Pancreas (tissue), 10 donors: ENCODE results near the gene C11orf98. TPM values are rescaled to one million over a fixed set of nuclear protein-coding genes. Genes with fewer than 3 reads are reported as not detected.

ENCODE experiments used
- ATAC-seq, 4 donors: fragments of 200-7000 bp; cut with Tn5 transposase; one replicate each; pipeline versions ENCODE4 v1.8.0 to v1.9.1; 2020; ENCODE audit warnings: mild to moderate bottlenecking in 4 of 4, moderate library complexity in 4 of 4
- DNase-seq, 6 donors: peaks; one replicate each; pipeline ENCODE4 v3.0.0-alpha.2; 2020
- FAIRE-seq: peaks from 2 replicates; lab custom pipeline; 2012; peaks lifted over from hg19 to GRCh38; lab: Jason Lieb, UNC
- H3K27ac ChIP-seq, 4 donors: fragments of 200-600 bp; sonication (generic); 1 replicate in 3 of 4; 2 replicates in 1 of 4; pipeline versions ENCODE4 v1.5.0 to v1.8.0; 2020
- H3K27me3 ChIP-seq, 4 donors: fragments of 200-600 bp; one replicate each; pipeline ENCODE4 v1.8.0; 2021
- H3K36me3 ChIP-seq, 3 donors: fragments of 200-600 bp; sonication (generic) in 1 of 3; one replicate each; pipeline versions ENCODE4 v1.5.0 to v1.8.0; 2020 to 2021
- H3K4me1 ChIP-seq, 3 donors: fragments of 200-600 bp; one replicate each; pipeline ENCODE4 v1.8.0; 2021
- H3K4me3 ChIP-seq, 4 donors: fragments of 200-600 bp; sonication (generic) in 2 of 4; one replicate each; pipeline versions ENCODE4 v1.5.0 to v1.8.0; 2020 to 2021
- H3K9me3 ChIP-seq, 4 donors: fragments of 200-600 bp; one replicate each; pipeline ENCODE4 v1.8.0; 2021
- WGBS, 2 donors: extraction: QIAGEN DNeasy Blood & Tissue Kit; methylation state at CpG; one replicate each; pipeline ENCODE4 v1.1.7; 2013; 5-methylcytosine and 5-hydroxymethylcytosine counted together
- intact Hi-C, 3 donors: fragments of 100-400 bp; cut with DNase I; formaldehyde crosslinking; loops; one replicate each; pipeline versions ENCODE4 v1.11.1 to v1.14.2; 2022
- polyA plus RNA-seq, 2 donors: library from polyadenylated mRNA; stranded (reverse); fragments of 200-250 nt; gene quantifications; one replicate each; pipeline ENCODE4 v1.2.3, GENCODE V29; 2013
- total RNA-seq, 6 donors: library from RNA; stranded (reverse); fragmentation: NEBNext Ultra II Directional in 4 of 6; extraction: Animal tissue kit (Norgen Biotek cat#: 25700) in 4 of 6; gene quantifications; one replicate each; pipeline versions ENCODE4 v1.2.1 to v1.2.4, GENCODE V29; 2021 to 2023
- TF ChIP-seq, protein P1 (sequence below), 4 donors: fragments of 200-600 bp; sonication (generic) in 3 of 4; IDR thresholded peaks; one replicate each; pipeline versions ENCODE4 v1.5.0 to v1.8.0; 2021; ENCODE audit warnings: antibody characterized with exemption in 4 of 4
- donor health status: healthy with polysubstance abuse.
- donor health status: DM: no; HTN: no; CAD: no; lungs with moderate emphysema.
- donor health status: DM: no; HTN: no; CAD: no.
- donor health status: control.
- donor health status: control.
- donor health status: Bipolar disorder and iron deficiency.
- donor health status: DM: yes; HTN: yes; CAD: no.
- donor health status: DM: no; HTN: no; CAD: no.
- donor health status: DM: no; HTN: no; CAD: no.
- donor health status: DM: yes; HTN: yes; CAD: no.

C11orf98 gene
- total and polyA plus RNA-seq, 8 donors, result 13.2 to 70.8 (median 18.3) TPM

DNA sequence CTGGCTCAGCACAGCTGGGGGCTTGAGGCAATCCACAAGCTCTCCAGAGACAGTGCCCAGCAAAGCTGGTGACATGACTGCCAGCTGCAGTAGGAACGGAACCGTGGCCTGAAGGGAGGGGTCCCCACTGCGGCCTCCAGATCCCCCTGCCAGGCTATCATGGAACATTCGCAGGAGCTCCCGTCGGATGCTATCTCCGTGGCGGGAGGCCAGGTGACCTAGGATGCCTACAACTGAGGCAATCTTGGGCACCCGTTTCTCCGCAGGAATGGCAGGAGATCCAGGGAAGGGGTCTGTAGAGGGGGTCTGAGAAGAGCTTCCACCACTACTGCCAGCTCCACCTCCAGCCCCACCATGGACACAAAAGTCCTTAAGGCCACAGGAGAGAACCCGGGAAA is 16.0 kb downstream of the C11orf98 start:
- H3K4me3 ChIP-seq, result no peak overlapping the region
- FAIRE-seq, result no peak
- peaks cover 6 to 21% (median 16%) of the 10 kb centered on the region in 3 donors for H3K4me1 ChIP-seq
- intact Hi-C loops, result no loop called here
- peak in 2 of 6 donors; percentile 24 to 43 for DNase-seq
- no peaks in the 10 kb centered on the region for H3K9me3 ChIP-seq
- H3K27me3 ChIP-seq, result no peaks in the 10 kb centered on the region
- H3K36me3 ChIP-seq, result peaks cover 0 to 14% (median 3%) of the 10 kb centered on the region in 3 donors
- 86 to 90% methylated on average over 11 of the region's 11 CpGs for WGBS, 2 donors
- no peak overlapping the region for H3K27ac ChIP-seq
- no peak for ATAC-seq
- TF ChIP-seq, protein P1, sequence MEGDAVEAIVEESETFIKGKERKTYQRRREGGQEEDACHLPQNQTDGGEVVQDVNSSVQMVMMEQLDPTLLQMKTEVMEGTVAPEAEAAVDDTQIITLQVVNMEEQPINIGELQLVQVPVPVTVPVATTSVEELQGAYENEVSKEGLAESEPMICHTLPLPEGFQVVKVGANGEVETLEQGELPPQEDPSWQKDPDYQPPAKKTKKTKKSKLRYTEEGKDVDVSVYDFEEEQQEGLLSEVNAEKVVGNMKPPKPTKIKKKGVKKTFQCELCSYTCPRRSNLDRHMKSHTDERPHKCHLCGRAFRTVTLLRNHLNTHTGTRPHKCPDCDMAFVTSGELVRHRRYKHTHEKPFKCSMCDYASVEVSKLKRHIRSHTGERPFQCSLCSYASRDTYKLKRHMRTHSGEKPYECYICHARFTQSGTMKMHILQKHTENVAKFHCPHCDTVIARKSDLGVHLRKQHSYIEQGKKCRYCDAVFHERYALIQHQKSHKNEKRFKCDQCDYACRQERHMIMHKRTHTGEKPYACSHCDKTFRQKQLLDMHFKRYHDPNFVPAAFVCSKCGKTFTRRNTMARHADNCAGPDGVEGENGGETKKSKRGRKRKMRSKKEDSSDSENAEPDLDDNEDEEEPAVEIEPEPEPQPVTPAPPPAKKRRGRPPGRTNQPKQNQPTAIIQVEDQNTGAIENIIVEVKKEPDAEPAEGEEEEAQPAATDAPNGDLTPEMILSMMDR (IDR thresholded peaks at IDR 0.05), result no peak

DNA sequence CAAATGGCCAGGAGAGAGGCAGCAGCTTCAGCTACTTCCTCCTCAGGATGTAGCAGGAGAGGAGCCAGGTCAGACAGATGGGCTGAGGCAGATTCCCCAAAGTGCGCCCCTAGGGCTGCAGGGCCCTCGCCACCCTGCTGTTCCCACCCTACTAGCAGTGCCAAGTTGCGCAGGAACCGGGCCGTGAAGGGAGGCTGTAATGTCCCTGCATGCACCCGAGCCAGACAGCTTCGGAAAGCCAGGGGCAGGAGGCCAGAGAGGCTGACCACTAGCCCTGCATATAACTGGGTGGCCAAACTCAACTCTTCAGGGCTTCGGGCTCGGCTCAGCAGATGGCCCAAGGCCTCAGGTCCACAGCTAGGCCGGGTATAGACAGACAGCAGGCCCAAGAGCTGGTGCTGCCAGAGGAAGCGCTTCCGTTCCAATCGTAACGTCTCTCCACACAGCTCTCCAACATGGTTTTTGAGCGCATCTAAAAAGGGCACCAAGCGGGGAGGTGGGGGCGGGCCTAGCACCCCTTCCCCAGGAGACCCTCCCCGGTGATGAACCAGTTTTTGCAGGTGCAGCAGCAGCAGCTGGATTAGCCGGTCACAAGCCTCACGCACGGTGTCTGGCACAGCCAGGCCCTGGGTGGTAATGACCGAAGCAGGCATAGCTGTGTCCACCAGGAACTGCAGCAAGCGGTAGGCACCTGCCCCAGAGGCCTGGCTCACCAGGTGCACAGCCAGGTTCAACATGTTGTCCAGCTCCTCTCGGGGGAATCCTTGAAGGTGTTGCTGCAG is 16.6 kb downstream of the C11orf98 start:
- Histone ChIP-seq H3K27ac (no peak overlapping the region), H3K4me3 (no peak overlapping the region), H3K27me3 (no peaks in the 10 kb centered on the region), H3K36me3 (peaks cover 0 to 14% (median 3%) of the 10 kb centered on the region in 3 donors), H3K4me1 (peaks cover 6 to 21% (median 16%) of the 10 kb centered on the region in 3 donors), H3K9me3 (no peaks in the 10 kb centered on the region)
- ATAC-seq (no peak), DNase-seq (peak in 1 of 6 donors; percentile 42), FAIRE-seq (no peak)
- WGBS, 2 donors, result 89 to 94% methylated on average over 24 of the region's 24 CpGs
- TF ChIP-seq, protein P1 (IDR thresholded peaks at IDR 0.05), result no peak
- intact Hi-C loops, result no loop called here

DNA sequence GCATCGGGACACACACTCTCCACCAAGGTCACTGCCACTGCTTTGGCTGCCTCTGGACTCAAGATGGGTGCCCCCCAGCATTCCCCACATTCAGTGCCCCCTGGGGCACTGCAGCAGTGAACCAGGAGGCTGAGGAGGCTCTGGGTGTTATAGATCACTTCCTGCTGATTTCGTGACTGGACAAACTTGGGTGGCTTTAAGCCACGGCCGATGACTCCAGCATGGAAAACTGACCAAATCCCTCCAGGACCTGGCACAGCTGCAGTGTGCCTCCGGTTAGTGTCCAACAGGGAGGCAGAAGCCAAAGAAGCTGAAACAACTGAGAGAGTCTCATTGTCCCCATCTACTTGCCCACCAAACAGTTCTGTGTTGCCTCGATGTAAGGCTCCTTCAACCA is 17.4 kb downstream of the C11orf98 start:
- TF ChIP-seq, protein P1 (IDR thresholded peaks at IDR 0.05), result no peak
- intact Hi-C loops, result no loop called here
- Histone ChIP-seq H3K9me3 (no peaks in the 10 kb centered on the region), H3K27ac (peak overlapping the region in 1 of 4 donors; percentile 10), H3K4me1 (peaks cover 6 to 21% (median 16%) of the 10 kb centered on the region in 3 donors), H3K27me3 (no peaks in the 10 kb centered on the region), H3K36me3 (peaks cover 0 to 14% (median 3%) of the 10 kb centered on the region in 3 donors), H3K4me3 (peak overlapping the region in 1 of 4 donors; percentile 82)
- ATAC-seq, result peak in 1 of 4 donors; percentile 0
- DNase-seq, result no peak
- no peak for FAIRE-seq
- 49 to 59% methylated on average over 6 of the region's 6 CpGs for WGBS, 2 donors

DNA sequence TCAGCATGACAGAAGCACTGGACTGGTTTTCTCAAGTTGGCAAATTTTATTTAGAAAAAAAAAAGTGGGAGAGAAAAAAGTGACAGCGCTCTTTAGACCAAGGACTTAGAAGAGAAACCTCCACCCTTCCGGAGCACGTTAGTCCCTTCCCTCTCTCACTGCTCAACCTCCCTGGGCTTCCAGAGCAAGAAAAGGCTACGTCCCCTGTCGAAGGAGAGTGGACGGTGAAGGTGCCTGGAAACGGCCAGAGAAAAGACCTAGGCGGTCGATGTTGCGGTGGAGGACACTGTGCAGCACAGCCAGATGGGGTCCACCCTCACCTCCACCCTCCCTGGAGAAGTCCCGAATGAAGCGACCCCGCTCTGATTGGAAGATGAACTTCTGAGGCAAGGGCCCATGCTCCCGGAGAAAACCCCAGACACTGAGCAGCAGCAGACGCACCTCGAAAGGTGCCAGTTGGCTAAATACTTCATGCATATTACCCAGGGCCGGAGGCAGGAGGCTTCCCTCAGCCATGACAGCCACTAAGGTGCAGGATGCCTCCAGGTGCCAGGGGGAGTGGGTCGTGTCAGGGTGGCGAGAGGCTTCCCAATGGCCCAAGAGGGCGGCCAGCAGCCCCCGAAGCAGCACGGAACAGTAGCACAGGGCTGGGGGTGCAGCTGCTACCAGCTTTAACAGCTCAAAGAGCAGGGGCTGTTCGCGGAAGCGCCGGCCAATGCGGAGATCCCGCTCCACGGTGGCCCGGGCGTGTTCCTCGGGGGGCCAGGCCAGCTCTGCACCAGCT is 18.0 kb downstream of the C11orf98 start:
- peak overlapping the region in 1 of 4 donors; percentile 10 for H3K27ac ChIP-seq
- H3K36me3 ChIP-seq, result peaks cover 0 to 14% (median 3%) of the 10 kb centered on the region in 3 donors
- peak overlapping the region in 2 of 4 donors; percentile 82 to 89 for H3K4me3 ChIP-seq
- peaks cover 6 to 20% (median 15%) of the 10 kb centered on the region in 3 donors for H3K4me1 ChIP-seq
- FAIRE-seq (no peak), ATAC-seq (peak; percentile 4 to 13 (median 8)), DNase-seq (peak in 4 of 6 donors; percentile 28 to 81 (median 52))
- TF ChIP-seq, protein P1 (IDR thresholded peaks at IDR 0.05), result no peak
- WGBS, 2 donors, result 34 to 50% methylated on average over 32 of the region's 32 CpGs
- no peaks in the 10 kb centered on the region for H3K27me3 ChIP-seq
- intact Hi-C loops, result no loop called here
- H3K9me3 ChIP-seq, result no peaks in the 10 kb centered on the region
